Calu3 (cell line): ENCODE measurements around the gene KREMEN1. TPM values are rescaled to one million over a fixed set of nuclear protein-coding genes. Genes with fewer than 3 reads are reported as not detected.

ENCODE experiments used
- BruUV-seq: library from RNA; stranded (reverse); fragments of 400-500 nt; replicated peaks from 2 replicates; lab custom pipeline; 2021; lab: Mats Ljungman, UMichigan
- CTCF ChIA-PET: fragments of 300-600 bp; sonication (Branson Sonifier 250); formaldehyde crosslinking; loops from one replicate; lab custom pipeline; 2022; ENCODE audit warnings: antibody characterized with exemption; lab: Charles Lee
- DNase-seq: peaks from one replicate; pipeline ENCODE4 v3.0.0; 2022
- H3K27ac Mint-ChIP-seq: one replicate; pipeline ENCODE4 v1.8.0; 2022; ENCODE audit warnings: mixed read lengths; ENCODE audit not compliant: unreplicated experiment
- H3K27me3 Mint-ChIP-seq: one replicate; pipeline ENCODE4 v1.8.0; 2022; ENCODE audit warnings: mixed read lengths; ENCODE audit not compliant: unreplicated experiment
- H3K36me3 Mint-ChIP-seq: one replicate; pipeline ENCODE4 v1.8.0; 2022; ENCODE audit warnings: mild to moderate bottlenecking, moderate library complexity, mixed read lengths; ENCODE audit not compliant: insufficient read depth, unreplicated experiment
- H3K4me1 Mint-ChIP-seq: one replicate; pipeline ENCODE4 v1.8.0; 2022; ENCODE audit warnings: mild to moderate bottlenecking, low read depth, mixed read lengths; ENCODE audit not compliant: unreplicated experiment
- H3K4me3 Mint-ChIP-seq: one replicate; pipeline ENCODE4 v1.8.0; 2022; ENCODE audit warnings: mild to moderate bottlenecking, low read depth, moderate library complexity, mixed read lengths; ENCODE audit not compliant: unreplicated experiment
- H3K9me3 Mint-ChIP-seq: one replicate; pipeline ENCODE4 v1.8.0; 2022; ENCODE audit warnings: low read depth, mixed read lengths; ENCODE audit not compliant: unreplicated experiment
- intact Hi-C: fragments of 100-400 bp; cut with micrococcal nuclease; formaldehyde crosslinking; loops from one replicate; pipeline ENCODE4 v1.10.0; 2022; ENCODE audit not compliant: unreplicated experiment
- total RNA-seq: library from RNA; stranded (reverse); gene quantifications from 2 replicates; pipeline ENCODE4 v1.2.3, GENCODE V29; 2022
- TF ChIP-seq, protein P1 (sequence below): fragments of 200-600 bp; IDR thresholded peaks from one replicate; pipeline ENCODE4 v1.8.0; 2022; ENCODE audit warnings: antibody characterized with exemption; ENCODE audit not compliant: unreplicated experiment

The KREMEN1 gene
- total RNA-seq, 1 experiment from 2014 or later, result 2.8 TPM

DNA sequence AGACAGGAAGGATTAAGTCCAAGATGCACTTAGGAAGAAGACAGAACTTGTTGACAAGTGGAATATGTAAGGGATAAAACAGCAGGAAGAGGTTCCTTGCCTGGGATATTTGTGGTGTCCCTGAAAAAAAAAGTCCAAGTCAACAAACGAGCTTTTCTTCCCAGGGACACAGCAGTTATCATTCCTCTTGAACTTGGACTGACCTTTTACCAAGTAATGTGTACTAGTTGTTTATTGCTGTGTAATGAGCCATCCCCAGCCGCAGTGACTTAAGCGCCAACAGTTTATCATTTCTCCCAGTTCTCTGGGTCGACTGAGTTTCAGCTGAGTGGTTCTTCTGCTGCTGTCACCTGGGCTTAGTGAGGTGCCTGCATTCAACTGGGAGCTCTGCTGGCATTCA lies 37.0 kb downstream of the KREMEN1 start:
- intact Hi-C loops, result no loop called here
- TF ChIP-seq, protein P1, sequence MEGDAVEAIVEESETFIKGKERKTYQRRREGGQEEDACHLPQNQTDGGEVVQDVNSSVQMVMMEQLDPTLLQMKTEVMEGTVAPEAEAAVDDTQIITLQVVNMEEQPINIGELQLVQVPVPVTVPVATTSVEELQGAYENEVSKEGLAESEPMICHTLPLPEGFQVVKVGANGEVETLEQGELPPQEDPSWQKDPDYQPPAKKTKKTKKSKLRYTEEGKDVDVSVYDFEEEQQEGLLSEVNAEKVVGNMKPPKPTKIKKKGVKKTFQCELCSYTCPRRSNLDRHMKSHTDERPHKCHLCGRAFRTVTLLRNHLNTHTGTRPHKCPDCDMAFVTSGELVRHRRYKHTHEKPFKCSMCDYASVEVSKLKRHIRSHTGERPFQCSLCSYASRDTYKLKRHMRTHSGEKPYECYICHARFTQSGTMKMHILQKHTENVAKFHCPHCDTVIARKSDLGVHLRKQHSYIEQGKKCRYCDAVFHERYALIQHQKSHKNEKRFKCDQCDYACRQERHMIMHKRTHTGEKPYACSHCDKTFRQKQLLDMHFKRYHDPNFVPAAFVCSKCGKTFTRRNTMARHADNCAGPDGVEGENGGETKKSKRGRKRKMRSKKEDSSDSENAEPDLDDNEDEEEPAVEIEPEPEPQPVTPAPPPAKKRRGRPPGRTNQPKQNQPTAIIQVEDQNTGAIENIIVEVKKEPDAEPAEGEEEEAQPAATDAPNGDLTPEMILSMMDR, result no peak
- no peaks in the 10 kb centered on the region for H3K9me3 Mint-ChIP-seq
- H3K27ac Mint-ChIP-seq, result no peak overlapping the region
- H3K4me3 Mint-ChIP-seq, result no peak overlapping the region
- no peaks in the 10 kb centered on the region for H3K36me3 Mint-ChIP-seq
- peaks cover 7% of the 10 kb centered on the region for H3K27me3 Mint-ChIP-seq
- no TSS peak for BruUV-seq
- no peaks in the 10 kb centered on the region for H3K4me1 Mint-ChIP-seq
- CTCF ChIA-PET, result no interaction called here
- DNase-seq, result no peak

- no TSS peak for BruUV-seq
- intact Hi-C loops, result no loop called here
- CTCF ChIA-PET, result no interaction called here
- peaks cover 7% of the 10 kb centered on the region for H3K27me3 Mint-ChIP-seq
- no peaks in the 10 kb centered on the region for H3K4me1 Mint-ChIP-seq
- DNase-seq, result no peak
- TF ChIP-seq, protein P1, result no peak
- no peak overlapping the region for H3K27ac Mint-ChIP-seq
- H3K4me3 Mint-ChIP-seq, result no peak overlapping the region
- no peaks in the 10 kb centered on the region for H3K9me3 Mint-ChIP-seq
- H3K36me3 Mint-ChIP-seq, result no peaks in the 10 kb centered on the region
Observed at GRCh38 chr22:29110946-29111345, 38.1 kb downstream of the KREMEN1 start.

GRCh38 chr22:29112121-29112520 lies 39.3 kb downstream of the KREMEN1 start:
- Mint-ChIP-seq H3K4me3 (no peak overlapping the region), H3K36me3 (no peaks in the 10 kb centered on the region), H3K27ac (no peak overlapping the region), H3K27me3 (peaks cover 7% of the 10 kb centered on the region), H3K4me1 (no peaks in the 10 kb centered on the region), H3K9me3 (no peaks in the 10 kb centered on the region)
- TF ChIP-seq, protein P1, result no peak
- BruUV-seq, result no TSS peak
- intact Hi-C loops, result no loop called here
- DNase-seq, result no peak
- CTCF ChIA-PET, result interaction anchor here (0.6 to 0.7 kb wide), 4 partner anchors 30 to 515 kb away, joined by 3 to 4 read pairs (median 4); no protein-coding TSS in a partner anchor

- Mint-ChIP-seq H3K4me1 (no peaks in the 10 kb centered on the region), H3K27me3 (peaks cover 7% of the 10 kb centered on the region), H3K36me3 (no peaks in the 10 kb centered on the region), H3K9me3 (no peaks in the 10 kb centered on the region), H3K4me3 (no peak overlapping the region), H3K27ac (no peak overlapping the region)
- TF ChIP-seq, protein P1, result no peak
- no peak for DNase-seq
- CTCF ChIA-PET, result no interaction called here
- intact Hi-C loops, result no loop called here
- no TSS peak for BruUV-seq
Observed at GRCh38 chr22:29112681-29113080, 39.8 kb downstream of the KREMEN1 start.
